Lower leg skin (tissue), 3 donors: Measurements from ENCODE around the gene POLR1F.

ENCODE experiments used
- POLR2A ChIP-seq, 2 donors: fragments of 450-650 bp; IDR thresholded peaks; one replicate each; pipeline ENCODE4 v1.6.1; 2016 to 2017; ENCODE audit warnings: antibody characterized with exemption in 2 of 2, mild to moderate bottlenecking in 1 of 2, moderate library complexity in 1 of 2
- TF ChIP-seq, protein P1 (sequence below), 3 donors: fragments of 450-650 bp; IDR thresholded peaks; one replicate each; pipeline ENCODE4 v1.5.1; 2016; ENCODE audit warnings: antibody characterized with exemption in 3 of 3, mild to moderate bottlenecking in 3 of 3, moderate library complexity in 2 of 3

DNA sequence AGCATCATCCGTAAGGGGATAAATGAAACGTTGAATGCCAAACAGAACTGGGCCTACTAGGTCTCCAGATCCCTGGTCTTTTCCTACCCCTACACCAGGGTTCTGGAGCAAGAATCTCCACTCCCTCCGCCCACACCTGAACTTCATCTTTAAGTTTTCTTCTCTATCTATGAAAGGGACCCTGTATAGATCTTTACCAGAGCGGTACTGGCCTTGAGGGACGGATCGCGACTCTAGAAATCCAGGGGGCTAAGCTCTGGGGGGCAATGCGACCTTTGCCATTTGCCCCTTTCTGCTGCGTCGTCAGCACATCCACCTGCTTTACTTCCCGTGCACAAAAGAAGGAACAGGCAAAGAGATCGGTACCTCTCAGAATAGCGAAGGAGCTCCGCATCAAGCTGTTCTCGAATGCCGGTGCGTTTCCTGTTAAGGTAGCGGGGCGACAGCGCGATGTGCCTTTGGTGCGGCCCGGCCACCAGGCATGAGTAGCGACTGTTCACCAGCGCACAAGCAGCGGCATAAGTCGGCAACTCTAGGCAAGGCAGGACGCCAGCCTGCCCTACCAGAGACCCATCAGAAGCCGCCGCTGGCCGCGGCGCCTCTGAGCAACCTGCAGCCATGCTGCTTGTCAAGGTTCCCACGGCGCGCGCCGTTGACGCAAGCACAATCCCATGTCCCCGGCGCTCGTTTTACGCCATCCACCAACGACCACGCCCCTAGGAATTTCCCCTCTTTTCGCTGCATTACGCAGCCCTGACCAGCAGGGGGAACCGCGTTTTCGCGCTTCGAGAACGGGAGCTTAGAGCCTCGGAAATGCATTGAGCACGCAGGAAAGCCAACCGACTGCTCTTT, at the start of gene POLR1F:
- no peak for TF ChIP-seq POLR2A (IDR thresholded peaks at IDR 0.05)
- TF ChIP-seq, protein P1, sequence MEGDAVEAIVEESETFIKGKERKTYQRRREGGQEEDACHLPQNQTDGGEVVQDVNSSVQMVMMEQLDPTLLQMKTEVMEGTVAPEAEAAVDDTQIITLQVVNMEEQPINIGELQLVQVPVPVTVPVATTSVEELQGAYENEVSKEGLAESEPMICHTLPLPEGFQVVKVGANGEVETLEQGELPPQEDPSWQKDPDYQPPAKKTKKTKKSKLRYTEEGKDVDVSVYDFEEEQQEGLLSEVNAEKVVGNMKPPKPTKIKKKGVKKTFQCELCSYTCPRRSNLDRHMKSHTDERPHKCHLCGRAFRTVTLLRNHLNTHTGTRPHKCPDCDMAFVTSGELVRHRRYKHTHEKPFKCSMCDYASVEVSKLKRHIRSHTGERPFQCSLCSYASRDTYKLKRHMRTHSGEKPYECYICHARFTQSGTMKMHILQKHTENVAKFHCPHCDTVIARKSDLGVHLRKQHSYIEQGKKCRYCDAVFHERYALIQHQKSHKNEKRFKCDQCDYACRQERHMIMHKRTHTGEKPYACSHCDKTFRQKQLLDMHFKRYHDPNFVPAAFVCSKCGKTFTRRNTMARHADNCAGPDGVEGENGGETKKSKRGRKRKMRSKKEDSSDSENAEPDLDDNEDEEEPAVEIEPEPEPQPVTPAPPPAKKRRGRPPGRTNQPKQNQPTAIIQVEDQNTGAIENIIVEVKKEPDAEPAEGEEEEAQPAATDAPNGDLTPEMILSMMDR (IDR thresholded peaks at IDR 0.05): peak in 1 of 3 donors; percentile 73
